IMR-90 (cell line): ENCODE results near the gene MED23. TPM values are rescaled to one million over a fixed set of nuclear protein-coding genes. Genes with fewer than 3 reads are reported as not detected.

ENCODE experiments used
- ATAC-seq: fragments of 200-7000 bp; cut with Tn5 transposase; 2 replicates; pipeline ENCODE4 v1.9.1; 2020; ENCODE audit warnings: low read depth, mild to moderate bottlenecking, moderate library complexity
- BruUV-seq: library from RNA; stranded (reverse); fragments of 400-500 nt; replicated peaks from 2 replicates; lab custom pipeline; 2021; lab: Mats Ljungman, UMichigan
- CTCF ChIA-PET: fragments of 300-600 bp; formaldehyde crosslinking; extraction: SDS; loops from one replicate; lab custom pipeline; 2021; ENCODE audit warnings: antibody characterized with exemption; lab: Yijun Ruan, JAX
- POLR2A ChIA-PET: fragments of 300-600 bp; sonication (Branson Sonifier 250); formaldehyde crosslinking; loops from one replicate; lab custom pipeline; 2022; ENCODE audit warnings: antibody characterized with exemption; ENCODE audit not compliant: unreplicated experiment; lab: Charles Lee
- DNase-seq: peaks from one replicate; pipeline ENCODE4 v3.0.0; 2013
- H2AFZ ChIP-seq: replicated peaks from 2 replicates; pipeline ENCODE3; 2013; ENCODE audit warnings: low read length, mild to moderate bottlenecking; ENCODE audit not compliant: poor library complexity
- H2AK5ac ChIP-seq: 2 replicates; pipeline ENCODE4 v1.6.1; 2013; ENCODE audit warnings: low read depth, low read length, inconsistent platforms
- H2AK9ac ChIP-seq: replicated peaks from 2 replicates; pipeline ENCODE3; 2013; ENCODE audit warnings: mild to moderate bottlenecking, low read depth, low read length, moderate library complexity; ENCODE audit not compliant: poor library complexity
- H2BK120ac ChIP-seq: 2 replicates; pipeline ENCODE4 v1.6.1; 2013; ENCODE audit warnings: low read depth, low read length, inconsistent platforms
- H2BK15ac ChIP-seq: 3 replicates; pipeline ENCODE4 v1.6.1; 2013; ENCODE audit warnings: low read depth, low read length, inconsistent platforms
- H2BK20ac ChIP-seq: 2 replicates; pipeline ENCODE4 v1.6.1; 2013; ENCODE audit warnings: low read depth, mild to moderate bottlenecking, inconsistent platforms, low read length, moderate library complexity
- H2BK5ac ChIP-seq: 2 replicates; pipeline ENCODE4 v1.6.1; 2013; ENCODE audit warnings: mild to moderate bottlenecking, low read depth, low read length, inconsistent platforms; ENCODE audit not compliant: poor library complexity, severe bottlenecking
- H3K14ac ChIP-seq: replicated peaks from 2 replicates; pipeline ENCODE4 v1.6.1; 2013; ENCODE audit warnings: low read depth, low read length, inconsistent platforms
- H3K18ac ChIP-seq: 2 replicates; pipeline ENCODE4 v1.6.1; 2013; ENCODE audit warnings: low read depth, low read length, control low read depth
- H3K23ac ChIP-seq: 2 replicates; pipeline ENCODE4 v1.6.1; 2013; ENCODE audit warnings: low read depth, low read length, inconsistent platforms
- H3K27ac ChIP-seq: 2 replicates; pipeline ENCODE4 v1.5.1; 2013; ENCODE audit warnings: mild to moderate bottlenecking, control low read depth, low read length; ENCODE audit not compliant: insufficient read depth
- H3K27me3 ChIP-seq: 2 replicates; pipeline ENCODE4 v1.6.1; 2013; ENCODE audit warnings: low read length; ENCODE audit not compliant: control insufficient read depth, insufficient read depth
- H3K36me3 ChIP-seq: 2 replicates; pipeline ENCODE4 v1.6.1; 2013; ENCODE audit warnings: low read length, mixed read lengths; ENCODE audit not compliant: control insufficient read depth, insufficient read depth
- H3K4ac ChIP-seq: 2 replicates; pipeline ENCODE4 v1.6.1; 2013; ENCODE audit warnings: low read depth, low read length, inconsistent platforms
- H3K4me1 ChIP-seq: 2 replicates; pipeline ENCODE4 v1.6.1; 2013; ENCODE audit warnings: low read length, mixed read lengths; ENCODE audit not compliant: control insufficient read depth, insufficient read depth
- H3K4me2 ChIP-seq: 2 replicates; pipeline ENCODE4 v1.6.1; 2013; ENCODE audit warnings: low read depth, mild to moderate bottlenecking, control low read depth, low read length, moderate library complexity
- H3K4me3 ChIP-seq: 2 replicates; pipeline ENCODE4 v1.5.1; 2013; ENCODE audit warnings: low read depth, mild to moderate bottlenecking, control low read depth, low read length, moderate library complexity; ENCODE audit not compliant: insufficient read depth
- H3K56ac ChIP-seq: 2 replicates; pipeline ENCODE4 v1.6.1; 2013; ENCODE audit warnings: low read length, inconsistent platforms; ENCODE audit not compliant: insufficient read depth; ENCODE audit errors: extremely low read depth
- H3K79me1 ChIP-seq, 2 experiments: 2 replicates each; pipeline ENCODE4 v1.6.1; 2013; ENCODE audit warnings: low read length in 2 of 2, inconsistent platforms in 1 of 2, low read depth in 1 of 2
- H3K9ac ChIP-seq: 2 replicates; pipeline ENCODE4 v1.6.1; 2013; ENCODE audit warnings: low read depth, low read length, control low read depth
- H3K9me1 ChIP-seq: 2 replicates; pipeline ENCODE4 v1.6.1; 2013; ENCODE audit warnings: low read length, inconsistent platforms; ENCODE audit not compliant: insufficient read depth
- H3K9me3 ChIP-seq: 2 replicates; pipeline ENCODE4 v1.6.1; 2013; ENCODE audit warnings: low read length; ENCODE audit not compliant: control insufficient read depth, insufficient read depth
- H4K20me1 ChIP-seq: 2 replicates; pipeline ENCODE4 v1.6.1; 2013; ENCODE audit warnings: low read length, inconsistent platforms; ENCODE audit not compliant: insufficient read depth
- H4K5ac ChIP-seq: 2 replicates; pipeline ENCODE4 v1.6.1; 2013; ENCODE audit warnings: mild to moderate bottlenecking, low read depth, low read length, control low read depth
- H4K8ac ChIP-seq, 2 experiments: 2 replicates each; pipeline ENCODE4 v1.6.1; 2013; ENCODE audit warnings: low read depth in 2 of 2, low read length in 2 of 2, control low read depth in 1 of 2, inconsistent platforms in 1 of 2
- H4K91ac ChIP-seq: 2 replicates; pipeline ENCODE4 v1.6.1; 2013; ENCODE audit warnings: low read depth, low read length, inconsistent platforms; ENCODE audit not compliant: insufficient read depth
- BHLHE40 ChIP-seq: fragments of 150-350 bp; IDR thresholded peaks from 2 replicates; pipeline ENCODE4 v1.6.1; 2016; ENCODE audit warnings: mild to moderate bottlenecking, low read depth, low read length
- CEBPB ChIP-seq: IDR thresholded peaks from 2 replicates; pipeline ENCODE4 v1.6.1; 2012; ENCODE audit warnings: low read depth, low read length, improper control_type of control experiment
- CHD1 ChIP-seq: IDR thresholded peaks from 2 replicates; pipeline ENCODE4 v1.6.1; 2012; ENCODE audit warnings: low read depth, low read length, improper control_type of control experiment
- CTCF ChIP-seq: conservative IDR thresholded peaks from 2 replicates; pipeline ENCODE4 v1.5.1; 2012; ENCODE audit warnings: mild to moderate bottlenecking, low read depth, low read length, improper control_type of control experiment
- ELK1 ChIP-seq: fragments of 150-350 bp; IDR thresholded peaks from 2 replicates; pipeline ENCODE4 v1.6.1; 2016; ENCODE audit warnings: low read depth, mild to moderate bottlenecking, low read length, moderate library complexity, borderline replicate concordance
- FOS ChIP-seq: fragments of 150-350 bp; IDR thresholded peaks from 2 replicates; pipeline ENCODE4 v1.6.1; 2016; ENCODE audit warnings: low read depth, low read length
- MAFK ChIP-seq: IDR thresholded peaks from 2 replicates; pipeline ENCODE4 v1.6.1; 2012; ENCODE audit warnings: low read depth, low read length, improper control_type of control experiment
- MAZ ChIP-seq: IDR thresholded peaks from 2 replicates; pipeline ENCODE4 v1.6.1; 2012; ENCODE audit warnings: low read depth, mild to moderate bottlenecking, low read length, improper control_type of control experiment, moderate library complexity, borderline replicate concordance
- MXI1 ChIP-seq: IDR thresholded peaks from 2 replicates; pipeline ENCODE4 v1.6.1; 2012; ENCODE audit warnings: low read depth, mild to moderate bottlenecking, low read length, moderate library complexity, borderline replicate concordance
- NFE2L2 ChIP-seq: fragments of 150-350 bp; IDR thresholded peaks from 2 replicates; pipeline ENCODE4 v1.6.1; 2016; ENCODE audit warnings: low read depth, mild to moderate bottlenecking, low read length
- POLR2A ChIP-seq: IDR thresholded peaks from 2 replicates; pipeline ENCODE4 v1.6.1; 2012; ENCODE audit warnings: mild to moderate bottlenecking, low read depth, low read length
- RAD21 ChIP-seq: IDR thresholded peaks from 2 replicates; pipeline ENCODE4 v1.6.1; 2012; ENCODE audit warnings: low read length, improper control_type of control experiment
- RCOR1 ChIP-seq: IDR thresholded peaks from 2 replicates; pipeline ENCODE4 v1.6.1; 2012; ENCODE audit warnings: mild to moderate bottlenecking, low read length, improper control_type of control experiment; ENCODE audit not compliant: insufficient replicate concordance
- RFX5 ChIP-seq: IDR thresholded peaks from 2 replicates; pipeline ENCODE4 v1.8.0; 2012; ENCODE audit warnings: low read depth, mild to moderate bottlenecking, low read length, moderate library complexity
- SMC3 ChIP-seq: fragments of 150-350 bp; IDR thresholded peaks from 2 replicates; pipeline ENCODE4 v1.6.1; 2016; ENCODE audit warnings: low read depth, mild to moderate bottlenecking, antibody characterized with exemption, low read length, moderate library complexity
- USF2 ChIP-seq: fragments of 150-350 bp; IDR thresholded peaks from 2 replicates; pipeline ENCODE4 v1.6.1; 2017; ENCODE audit warnings: mild to moderate bottlenecking, antibody characterized with exemption, low read length, low read depth
- WGBS, 2 experiments: methylation state at CpG; one replicate each; pipeline versions ENCODE4 v1.1.5 to v1.1.7; 2013; ENCODE audit warnings: missing lambda C conversion rate in 2 of 2; ENCODE audit not compliant: insufficient read length in 1 of 2; ENCODE audit errors: extremely low coverage in 2 of 2; 5-methylcytosine and 5-hydroxymethylcytosine counted together
- dilution Hi-C: fragments of 300-500 bp; cut with HindIII; formaldehyde crosslinking; loops from one replicate; pipeline ENCODE4 v1.14.3; 2018; ENCODE audit warnings: low sequenced_read_pairs; ENCODE audit not compliant: unreplicated experiment
- in situ Hi-C: fragments of 300-500 bp; cut with MboI; formaldehyde crosslinking; loops from 3 replicates; pipeline ENCODE4 v1.14.3; 2019; ENCODE audit warnings: low sequenced_read_pairs, inconsistent platforms, mixed read lengths
- intact Hi-C: fragments of 100-400 bp; cut with micrococcal nuclease; formaldehyde crosslinking; loops from 2 replicates; pipeline ENCODE4 v1.10.0; 2022
- polyA plus RNA-seq, 3 experiments: library from polyadenylated mRNA; depleted of rRNA; stranded (reverse); fragments of >200 nt; gene quantifications; 2 replicates each; pipeline ENCODE4 v1.2.3, GENCODE V29; 2012; ENCODE audit warnings: low replicate concordance in 1 of 3
- total RNA-seq: library from RNA; depleted of rRNA; stranded (reverse); fragments of >200 nt; gene quantifications from 2 replicates; pipeline ENCODE4 v1.2.3, GENCODE V29; 2012

The MED23 gene
- total and polyA plus RNA-seq, 2 of the 4 experiments (the other 2 are of a cell fraction) = 16.0 to 40.7 TPM

- no peaks in the 10 kb centered on the region for H3K9me1 ChIP-seq
- intact Hi-C loops = no loop called here
- ATAC-seq (no peak), DNase-seq (no peak)
- H2BK15ac ChIP-seq = no peak overlapping the region
- no peak overlapping the region for H3K18ac ChIP-seq
- H3K4me2 ChIP-seq = no peak overlapping the region
- H4K5ac ChIP-seq = no peak overlapping the region
- no peak overlapping the region for H3K4ac ChIP-seq
- no peak overlapping the region for H3K56ac ChIP-seq
- no peak overlapping the region for H3K23ac ChIP-seq
- WGBS, 2 experiments = 80% methylated on average over 1 of the region's 6 CpGs; no CpG with 5 or more reads in 1 of the 2 experiments
- H3K4me3 ChIP-seq = no peak overlapping the region
- H2AFZ ChIP-seq = no peak overlapping the region
- H3K27me3 ChIP-seq = peaks cover 6% of the 10 kb centered on the region; the same call in 1 of the 2 replicates
- dilution Hi-C loops = no loop called here
- H2AK5ac ChIP-seq = no peak overlapping the region
- no TSS peak for BruUV-seq
- H3K27ac ChIP-seq = no peak overlapping the region
- no peaks in the 10 kb centered on the region for H4K20me1 ChIP-seq
- H3K36me3 ChIP-seq = no peaks in the 10 kb centered on the region
- CTCF ChIA-PET = interaction anchor here (0.9 kb wide), 1 partner anchor 14 kb away, joined by 3 read pairs; no protein-coding TSS in a partner anchor
- H3K9ac ChIP-seq = no peak overlapping the region
- POLR2A ChIA-PET = no interaction called here
- H2BK120ac ChIP-seq = no peak overlapping the region
- TF ChIP-seq MXI1 = no peak
- TF ChIP-seq ELK1 = no peak
- TF ChIP-seq NFE2L2 = no peak
- TF ChIP-seq RFX5 = no peak
- TF ChIP-seq POLR2A = no peak
- TF ChIP-seq RAD21 = no peak
- no peak for TF ChIP-seq CHD1
- TF ChIP-seq MAZ = no peak
- TF ChIP-seq FOS = no peak
- no peak for TF ChIP-seq BHLHE40
- no peak for TF ChIP-seq CTCF
- TF ChIP-seq USF2 = no peak
- no peak for TF ChIP-seq SMC3
- no peak for TF ChIP-seq MAFK
- no peak for TF ChIP-seq RCOR1
- TF ChIP-seq CEBPB = no peak
- H4K91ac ChIP-seq = no peak overlapping the region
- in situ Hi-C loops = no loop called here
- no peak overlapping the region for H4K8ac ChIP-seq
- H3K79me1 ChIP-seq = no peaks in the 10 kb centered on the region
- no peak overlapping the region for H2BK5ac ChIP-seq
- no peaks in the 10 kb centered on the region for H3K9me3 ChIP-seq
- no peak overlapping the region for H3K14ac ChIP-seq
- no peaks in the 10 kb centered on the region for H3K4me1 ChIP-seq
- no peak overlapping the region for H2BK20ac ChIP-seq
- no peak overlapping the region for H2AK9ac ChIP-seq
Measured at GRCh38 chr6:131642565-131642964, 14.5 kb upstream of the MED23 start.
